Measurements from ENCODE around the gene PARD3.

DNA sequence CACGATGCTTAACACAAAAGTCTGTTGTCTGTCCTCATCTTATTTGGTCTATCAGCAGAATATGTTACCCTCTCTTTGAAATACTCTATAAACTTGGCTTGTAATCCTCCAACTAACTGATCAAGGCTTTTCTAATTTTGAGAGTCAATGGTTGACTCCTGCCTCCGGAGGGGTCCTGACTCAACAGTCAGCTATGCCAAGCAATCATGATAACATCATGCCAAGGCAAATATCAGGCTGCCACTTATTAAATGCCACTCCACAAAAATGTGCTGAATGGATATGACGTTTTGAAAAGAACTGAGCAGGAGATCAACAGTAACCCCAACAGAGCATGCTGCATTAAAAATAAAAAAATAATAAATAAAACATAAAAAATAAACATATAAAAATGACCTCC is 116.1 kb downstream of the PARD3 start:
- TF ChIP-seq CTCF (IDR thresholded peaks at IDR 0.05; ENCODE audit: extremely low read depth in 1 of 2, insufficient read depth in 1 of 2, low read depth in 1 of 2, low read length in 2 of 2) (no peak), MAX (IDR thresholded peaks at IDR 0.05; ENCODE audit: insufficient read depth, insufficient read length) (no peak), MYC (IDR thresholded peaks at IDR 0.05; ENCODE audit: low read depth, low read length) (no peak), EZH2 (IDR thresholded peaks at IDR 0.05; ENCODE audit: borderline replicate concordance, low read depth, low read length, severe bottlenecking) (no peak), POLR2A (IDR thresholded peaks at IDR 0.05; ENCODE audit: low read depth, low read length) (no peak), GATA2 (IDR thresholded peaks at IDR 0.05; ENCODE audit: insufficient read depth, insufficient read length, low read depth, low read length) (peak; percentile 98), FOS (IDR thresholded peaks at IDR 0.05; ENCODE audit: borderline replicate concordance, insufficient read depth, low read length) (peak; percentile 72), POLR2AphosphoS5 (IDR thresholded peaks at IDR 0.05; ENCODE audit: insufficient read depth, low read depth, low read length) (peak; percentile 65), JUN (IDR thresholded peaks at IDR 0.05; ENCODE audit: borderline replicate concordance, insufficient read depth, insufficient read length, low read depth) (peak; percentile 81)
